Sigmoid colon (tissue), 4 donors: ENCODE measurements around the gene USP30.

Experiments used
- EP300 ChIP-seq, 4 donors: sonication (generic); formaldehyde crosslinking; IDR thresholded peaks; one replicate each; pipeline ENCODE4 v1.6.1; 2017; ENCODE audit warnings: antibody characterized with exemption in 4 of 4
- POLR2A ChIP-seq, 2 donors: fragments of 450-650 bp; IDR thresholded peaks; one replicate each; pipeline ENCODE4 v1.6.1; 2016; ENCODE audit warnings: antibody characterized with exemption in 2 of 2, mild to moderate bottlenecking in 2 of 2, moderate library complexity in 2 of 2
- TF ChIP-seq, protein P1 (sequence below), 4 experiments: fragments of 450-650 bp in 3 of 4; fragments of 200-600 bp in 1 of 4; IDR thresholded peaks; one replicate each; pipeline ENCODE4 v1.5.1; 2016 to 2019; ENCODE audit warnings: antibody characterized with exemption in 4 of 4, mild to moderate bottlenecking in 3 of 4, moderate library complexity in 2 of 4

DNA sequence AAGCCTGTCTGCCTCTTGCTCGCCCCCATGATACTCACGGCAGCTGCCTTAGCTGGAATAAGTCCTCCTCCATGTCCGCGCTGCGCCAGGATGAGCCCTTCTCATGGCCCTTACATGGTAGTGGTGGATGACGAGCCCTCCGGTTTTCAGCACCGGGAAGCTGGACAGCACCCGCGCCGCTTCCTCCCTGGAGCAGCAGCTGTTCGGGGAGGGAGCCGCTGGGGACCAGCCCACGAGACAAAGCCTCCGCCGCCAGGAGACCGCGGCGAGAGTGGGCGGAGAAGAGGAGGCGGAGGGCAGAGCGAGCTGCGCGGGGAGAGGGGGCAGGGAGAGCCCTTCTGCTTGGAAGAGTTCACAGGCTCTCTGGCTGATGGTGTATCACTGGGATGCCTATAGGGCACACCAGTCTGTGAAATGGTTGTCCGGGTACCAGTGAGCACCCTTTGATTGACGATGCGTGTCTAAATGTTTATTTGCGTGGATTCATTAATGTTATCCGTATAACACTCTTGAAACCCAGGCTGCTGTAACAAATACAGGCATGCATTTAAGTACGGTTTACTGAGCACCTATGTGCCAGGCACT is 31.5 kb upstream of the USP30 start, which contains the start of gene SVOP:
- TF ChIP-seq, protein P1, sequence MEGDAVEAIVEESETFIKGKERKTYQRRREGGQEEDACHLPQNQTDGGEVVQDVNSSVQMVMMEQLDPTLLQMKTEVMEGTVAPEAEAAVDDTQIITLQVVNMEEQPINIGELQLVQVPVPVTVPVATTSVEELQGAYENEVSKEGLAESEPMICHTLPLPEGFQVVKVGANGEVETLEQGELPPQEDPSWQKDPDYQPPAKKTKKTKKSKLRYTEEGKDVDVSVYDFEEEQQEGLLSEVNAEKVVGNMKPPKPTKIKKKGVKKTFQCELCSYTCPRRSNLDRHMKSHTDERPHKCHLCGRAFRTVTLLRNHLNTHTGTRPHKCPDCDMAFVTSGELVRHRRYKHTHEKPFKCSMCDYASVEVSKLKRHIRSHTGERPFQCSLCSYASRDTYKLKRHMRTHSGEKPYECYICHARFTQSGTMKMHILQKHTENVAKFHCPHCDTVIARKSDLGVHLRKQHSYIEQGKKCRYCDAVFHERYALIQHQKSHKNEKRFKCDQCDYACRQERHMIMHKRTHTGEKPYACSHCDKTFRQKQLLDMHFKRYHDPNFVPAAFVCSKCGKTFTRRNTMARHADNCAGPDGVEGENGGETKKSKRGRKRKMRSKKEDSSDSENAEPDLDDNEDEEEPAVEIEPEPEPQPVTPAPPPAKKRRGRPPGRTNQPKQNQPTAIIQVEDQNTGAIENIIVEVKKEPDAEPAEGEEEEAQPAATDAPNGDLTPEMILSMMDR (IDR thresholded peaks at IDR 0.05): no peak
- TF ChIP-seq POLR2A (IDR thresholded peaks at IDR 0.05): no peak
- no peak for TF ChIP-seq EP300 (IDR thresholded peaks at IDR 0.05)
